ENCODE data around the gene SPATA19.

The SPATA19 gene

DNA sequence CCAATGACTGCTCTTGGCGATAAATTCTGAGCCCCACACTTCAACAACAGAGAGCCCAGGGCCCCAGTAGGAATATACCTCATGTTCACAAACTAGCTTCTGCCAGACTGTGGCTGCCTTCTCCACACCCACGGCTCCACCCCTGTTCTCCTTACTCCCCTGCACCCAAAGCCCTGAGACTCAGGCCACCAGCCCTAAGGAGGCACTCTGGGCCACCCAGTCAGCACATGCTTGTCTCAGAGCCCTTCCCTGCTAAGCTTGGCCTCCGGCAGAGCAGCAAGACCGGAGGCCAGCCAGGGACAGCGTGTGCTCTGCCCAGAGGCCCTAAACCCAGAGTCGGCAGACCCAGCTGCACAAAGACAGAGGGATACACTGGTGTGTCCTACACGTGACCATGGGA is 27.9 kb downstream of the SPATA19 start:
- DNase-seq (ENCODE audit: low spot score), result no peak

DNA sequence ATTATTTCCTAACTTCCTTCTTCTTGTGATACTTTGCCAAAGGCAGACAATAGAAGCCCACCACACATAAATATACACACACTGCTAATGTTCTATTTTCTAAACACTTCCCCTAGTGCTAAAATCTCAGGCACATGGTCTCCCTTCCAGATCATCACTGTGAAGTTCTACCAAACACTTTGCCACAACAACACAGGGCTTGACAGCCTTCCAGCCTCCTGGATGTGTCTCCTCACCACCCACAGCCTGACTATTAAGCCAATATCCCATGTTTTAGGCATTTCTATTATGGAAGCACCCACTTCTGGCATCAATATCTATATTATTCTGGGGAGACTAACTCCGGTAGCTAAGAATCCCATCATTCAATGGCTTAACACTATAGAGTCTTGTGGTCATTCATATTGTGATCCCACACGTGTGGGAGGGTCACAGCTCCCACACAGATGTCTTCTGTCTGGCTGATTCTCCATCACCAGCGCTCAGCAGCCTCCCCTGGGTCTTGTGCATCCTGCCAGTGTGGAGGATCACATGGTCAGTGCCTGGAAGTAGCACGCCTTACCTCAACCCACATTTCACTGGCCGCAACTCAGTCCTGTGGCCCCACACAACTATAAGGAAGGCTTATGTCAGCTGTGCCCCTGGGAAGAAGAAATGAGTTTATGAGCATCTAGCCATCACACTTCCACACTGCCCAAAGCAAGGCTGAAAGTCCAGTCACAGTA is 29.0 kb downstream of the SPATA19 start:
- DNase-seq (ENCODE audit: low spot score), result no peak

DNA sequence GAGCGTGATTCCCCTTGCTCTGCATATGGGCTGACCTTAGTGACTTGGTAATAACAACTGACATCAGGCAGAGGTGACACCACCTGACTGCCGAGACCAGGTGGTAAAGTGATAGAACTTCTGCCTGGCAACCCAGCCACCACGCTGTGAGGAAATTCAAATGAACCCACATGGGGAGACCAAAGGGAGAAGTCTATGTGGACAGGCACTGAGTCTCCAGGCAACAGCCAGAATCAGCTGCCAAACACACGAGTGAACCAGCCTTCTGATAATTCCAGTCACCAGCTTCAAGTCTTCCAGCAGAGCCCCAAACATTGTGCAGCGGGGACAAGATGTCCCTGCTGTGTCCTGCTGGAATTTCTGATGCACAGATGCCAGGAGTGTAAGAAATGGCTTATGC is 29.7 kb downstream of the SPATA19 start:
- DNase-seq (ENCODE audit: low spot score), result no peak

DNA sequence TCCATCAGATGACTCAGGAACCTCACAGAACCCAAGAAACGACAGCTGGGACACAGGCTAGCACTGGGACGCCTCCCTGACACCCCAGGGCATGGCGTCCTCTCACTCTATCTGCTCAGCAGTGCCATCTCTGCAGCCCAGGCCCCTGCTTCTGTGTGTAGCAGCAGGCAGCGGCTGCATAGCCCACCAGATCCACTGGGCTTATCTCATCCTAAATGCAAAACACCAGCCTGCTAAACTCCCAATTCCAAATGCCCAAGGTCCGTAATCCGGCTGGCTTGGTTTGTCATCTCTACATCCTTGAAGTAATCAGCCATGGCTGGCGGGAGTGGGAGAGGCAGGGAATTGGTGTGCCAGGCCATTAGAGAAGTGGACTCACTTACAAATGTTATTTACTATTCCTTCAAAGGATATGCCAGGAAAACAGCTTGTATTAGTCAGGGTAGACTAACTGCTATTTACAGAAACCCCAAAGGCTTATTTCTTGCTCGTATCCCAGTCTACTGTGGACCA is 30.7 kb downstream of the SPATA19 start:
- no peak for DNase-seq (ENCODE audit: low spot score)

DNA sequence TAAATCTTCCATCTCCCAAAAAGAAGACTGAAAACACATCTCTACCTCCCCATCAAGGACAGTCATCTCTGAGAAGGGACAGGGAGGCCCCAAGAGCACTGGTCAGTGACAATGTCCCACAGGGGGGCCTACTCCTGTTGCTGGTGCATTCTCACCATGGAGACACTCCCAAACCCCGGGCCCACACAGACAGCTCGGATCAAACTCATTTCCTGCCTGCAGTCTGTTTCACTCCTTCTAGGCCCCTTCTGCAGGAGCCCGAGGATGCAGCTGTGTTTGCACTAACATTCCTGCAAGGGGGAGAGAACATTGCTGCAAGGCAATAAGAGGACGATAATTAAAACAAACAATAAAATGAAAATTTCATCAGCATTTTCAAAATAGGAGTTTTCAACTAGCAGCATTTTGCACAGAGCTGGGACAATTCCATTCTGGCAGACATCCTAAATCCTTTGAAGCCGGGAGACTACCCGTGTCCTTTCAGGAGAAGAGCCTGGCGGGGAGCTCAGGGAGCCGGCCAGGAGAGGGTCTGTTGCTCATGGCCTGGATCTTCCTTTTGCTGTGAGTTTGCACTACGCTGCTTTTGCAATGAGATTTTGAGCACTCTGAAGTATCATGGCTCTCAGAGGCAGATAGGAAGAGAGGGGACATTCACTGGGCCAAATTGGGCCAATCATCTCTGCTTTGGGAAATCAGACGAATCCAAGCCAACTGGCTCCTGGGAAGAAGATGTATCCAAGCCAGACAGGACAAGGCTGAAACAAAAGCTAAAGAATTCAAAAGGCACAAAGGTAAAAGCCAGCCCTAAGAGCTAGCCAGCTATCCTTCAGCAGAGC is 33.2 kb downstream of the SPATA19 start:
- DNase-seq (ENCODE audit: low spot score), result no peak

DNA sequence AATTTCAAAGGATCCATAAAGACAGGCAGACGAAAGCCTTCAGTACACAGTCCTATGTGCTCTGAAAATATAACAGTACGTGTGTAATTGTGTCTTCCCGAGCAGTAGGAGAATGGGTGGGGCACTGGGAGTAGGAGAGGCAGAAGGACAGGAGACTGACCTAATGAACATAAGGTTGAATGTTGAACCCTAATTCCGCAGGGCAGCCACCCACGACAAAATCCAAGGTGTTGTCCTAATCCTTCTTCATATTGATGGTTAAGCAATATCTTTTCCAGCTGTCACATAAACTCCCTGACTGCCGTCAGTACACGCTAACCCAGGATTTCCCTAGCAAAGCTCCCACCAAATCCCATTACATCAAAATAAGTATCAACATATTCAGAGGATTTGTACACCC is 34.5 kb downstream of the SPATA19 start:
- no peak for DNase-seq (ENCODE audit: low spot score)

DNA sequence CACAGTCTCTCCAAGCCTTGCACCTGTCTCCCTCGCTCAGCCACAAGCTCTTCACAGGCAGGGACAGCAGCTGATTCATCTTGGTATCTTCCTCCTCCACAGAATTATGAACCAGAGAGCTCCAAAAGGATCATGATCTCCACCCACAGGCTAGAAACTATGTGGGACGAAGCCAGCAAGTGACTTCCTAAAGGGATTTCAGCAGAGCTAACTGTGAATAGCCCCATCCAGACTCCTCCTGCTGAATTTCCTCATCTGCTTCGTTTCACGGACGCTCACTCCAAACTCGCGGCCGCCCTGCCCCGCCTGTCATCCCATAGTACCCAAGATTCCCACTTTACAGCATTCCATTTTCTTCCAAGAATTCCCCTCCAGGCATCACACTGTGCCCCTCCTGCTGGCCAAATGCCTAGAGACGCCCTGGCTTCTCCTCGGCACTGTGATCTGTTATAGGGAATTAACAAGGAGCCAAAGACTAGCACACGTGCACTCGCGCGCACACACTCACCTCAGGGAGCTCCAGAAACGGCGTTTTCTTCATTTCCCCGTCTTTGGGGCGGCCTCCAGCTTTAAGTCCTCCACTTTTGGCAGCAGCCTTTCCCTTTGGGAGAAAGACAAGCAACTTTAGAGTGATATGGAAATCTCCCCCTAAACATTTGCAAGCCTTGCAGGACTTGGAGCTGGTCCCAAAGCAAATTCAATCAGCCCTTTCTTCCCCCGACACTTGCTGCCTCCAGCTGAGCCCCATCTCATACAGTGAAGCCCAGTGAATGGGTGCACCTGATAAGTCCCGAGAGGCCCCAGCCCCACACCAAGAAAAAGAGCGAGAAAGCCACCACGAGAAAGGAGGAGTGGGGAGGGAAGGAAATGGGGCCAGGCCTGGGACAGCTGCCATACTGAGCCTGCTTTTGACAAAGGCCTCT is 35.5 kb downstream of the SPATA19 start:
- no peak for DNase-seq (ENCODE audit: low spot score)

DNA sequence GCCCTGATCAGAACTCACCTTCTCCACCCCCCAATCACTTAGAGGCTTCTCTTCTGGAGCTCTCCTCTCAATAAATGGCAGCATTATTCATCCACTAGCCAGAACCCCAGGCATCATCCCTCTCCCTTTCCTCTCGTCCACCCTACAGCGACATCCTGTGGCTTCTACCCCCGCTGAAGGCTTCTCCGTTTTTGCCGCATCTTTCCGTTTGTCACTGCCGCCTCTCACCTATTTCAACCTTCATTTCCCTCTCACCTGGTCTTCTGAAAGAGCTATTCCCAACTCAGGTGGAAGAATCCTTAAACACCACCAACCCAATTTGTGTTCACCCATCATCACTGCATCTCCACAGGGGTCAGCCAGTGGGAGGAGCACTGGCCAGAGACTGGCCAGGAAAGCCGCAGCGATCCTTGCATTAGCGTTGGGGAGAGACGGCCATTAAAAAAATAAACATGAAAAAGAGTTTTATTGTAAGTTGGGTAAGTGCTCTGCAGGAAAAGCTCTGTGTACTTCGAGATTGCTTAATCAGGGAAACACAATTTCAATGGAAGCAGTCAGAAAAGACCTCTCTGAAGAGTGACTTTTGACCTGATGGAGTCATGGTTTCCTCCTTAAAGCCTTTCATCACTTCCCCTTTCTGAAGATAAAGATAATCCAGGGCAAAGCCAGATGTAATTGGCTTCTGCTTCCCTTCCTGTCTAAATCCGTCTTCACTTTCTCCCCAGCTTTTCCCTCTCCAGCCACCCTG is 36.7 kb downstream of the SPATA19 start:
- DNase-seq (ENCODE audit: low spot score), result no peak

DNA sequence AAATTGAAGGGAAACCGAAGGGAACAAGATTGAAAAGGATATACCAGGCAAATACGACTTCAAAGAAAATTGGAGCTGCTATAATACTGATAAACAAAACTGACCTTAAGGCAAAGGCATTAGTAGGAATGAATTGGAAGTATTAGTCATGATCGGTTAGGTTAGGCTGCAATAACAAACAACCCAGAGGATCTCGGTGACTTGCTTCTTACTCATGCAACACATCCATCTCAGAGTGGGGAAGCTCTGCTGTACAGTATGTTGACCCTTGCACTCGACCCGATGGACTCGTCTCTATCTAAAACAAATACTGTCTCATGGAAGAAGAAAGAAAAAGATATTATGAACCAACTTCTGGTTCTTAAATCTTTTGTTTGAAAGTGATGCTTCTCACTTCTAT is 42.3 kb downstream of the SPATA19 start:
- DNase-seq (ENCODE audit: low spot score), result no peak

DNA sequence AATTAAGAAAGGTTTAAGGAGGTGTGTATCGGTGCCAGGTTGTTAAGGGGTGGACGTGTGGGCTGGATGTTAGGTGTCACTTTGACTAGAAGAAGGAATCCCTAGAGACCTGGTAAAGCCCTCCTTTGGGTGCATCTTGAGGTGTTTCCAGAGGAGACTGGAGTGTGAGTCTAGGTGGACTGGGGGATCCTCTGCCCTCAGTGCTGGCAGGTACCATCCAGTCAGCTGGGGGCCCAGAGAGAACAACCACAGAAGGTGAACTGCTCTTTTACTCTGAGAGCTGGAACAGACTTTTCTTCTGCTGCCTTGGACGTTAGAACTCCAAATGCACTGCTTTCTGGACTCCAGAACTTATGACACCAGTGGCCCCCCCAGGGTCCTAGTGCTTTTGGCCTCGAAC is 44.0 kb downstream of the SPATA19 start:
- no peak for DNase-seq (ENCODE audit: low spot score)

DNA sequence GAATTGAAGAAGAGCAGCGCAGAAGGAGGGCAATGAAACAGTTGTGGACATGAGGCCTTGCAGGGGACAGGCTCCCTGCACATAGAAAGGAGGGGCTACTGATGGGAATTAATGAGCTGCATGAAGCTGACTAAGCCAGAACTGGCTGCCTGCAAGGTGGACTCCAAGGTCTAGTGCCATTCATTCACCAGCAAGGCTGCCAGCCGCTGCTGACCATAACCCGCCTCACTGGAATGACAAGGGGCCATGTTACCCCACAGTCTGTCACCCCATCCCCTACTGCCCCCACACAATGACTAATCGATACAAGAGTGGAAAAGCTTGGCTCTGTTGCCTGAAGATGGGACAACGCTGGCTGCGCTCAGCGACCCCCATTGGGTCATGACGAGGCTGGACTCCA is 44.6 kb downstream of the SPATA19 start:
- no peak for DNase-seq (ENCODE audit: low spot score)

DNA sequence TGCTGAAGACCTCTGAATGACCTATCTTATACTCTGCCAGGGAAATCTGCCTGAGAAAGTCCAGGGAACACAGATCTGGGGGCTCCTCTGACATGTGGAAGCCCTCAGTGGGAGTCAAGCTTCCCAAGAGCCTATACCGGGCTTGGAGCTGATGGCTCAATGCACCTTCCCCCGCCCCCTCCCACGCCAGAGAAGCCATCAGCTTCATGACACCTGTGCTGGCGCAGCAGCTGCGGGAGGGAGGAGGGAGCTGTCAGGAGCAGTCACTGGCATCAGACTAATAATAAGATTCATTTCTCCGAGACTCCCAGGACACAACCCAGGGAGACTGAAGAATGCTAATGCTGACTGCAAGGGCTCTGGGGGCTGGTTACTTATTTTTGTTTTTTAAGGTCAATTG is 47.8 kb downstream of the SPATA19 start:
- DNase-seq (ENCODE audit: low spot score), result no peak

DNA sequence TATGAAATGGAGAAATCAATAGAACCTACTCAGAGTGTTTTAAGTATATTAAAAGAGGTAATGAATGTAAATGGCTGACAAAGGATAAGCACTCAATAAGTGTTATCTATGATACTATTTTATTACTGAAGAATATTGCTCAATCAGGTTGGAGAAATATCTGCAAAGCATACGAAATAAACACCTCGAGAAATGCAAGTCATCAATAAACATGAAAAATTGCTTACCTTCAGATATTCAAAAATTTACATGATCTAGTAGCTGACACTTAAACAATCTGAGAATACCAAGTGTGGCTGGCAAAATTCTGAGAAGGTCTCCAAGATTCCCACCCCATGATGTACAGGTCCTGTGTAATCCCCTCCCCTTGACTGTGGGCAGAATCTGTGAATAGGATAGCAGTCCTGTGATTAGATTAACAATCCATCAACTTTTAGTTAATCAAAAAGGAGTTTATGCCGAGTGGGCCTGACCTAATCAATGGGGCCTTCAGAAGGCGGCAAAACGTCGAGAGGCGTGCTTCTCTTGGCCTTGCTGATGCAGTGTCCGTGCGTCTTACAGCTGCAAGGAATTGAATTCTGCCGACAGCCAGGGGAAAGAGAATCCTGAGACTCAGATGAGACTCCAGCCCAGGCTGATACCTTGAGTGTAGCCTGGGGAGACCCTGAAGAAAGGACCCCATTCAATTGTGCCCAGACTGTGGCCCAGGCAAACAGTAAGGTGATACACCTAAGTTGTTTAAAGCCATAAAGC is 49.1 kb downstream of the SPATA19 start:
- no peak for DNase-seq (ENCODE audit: low spot score)

DNA sequence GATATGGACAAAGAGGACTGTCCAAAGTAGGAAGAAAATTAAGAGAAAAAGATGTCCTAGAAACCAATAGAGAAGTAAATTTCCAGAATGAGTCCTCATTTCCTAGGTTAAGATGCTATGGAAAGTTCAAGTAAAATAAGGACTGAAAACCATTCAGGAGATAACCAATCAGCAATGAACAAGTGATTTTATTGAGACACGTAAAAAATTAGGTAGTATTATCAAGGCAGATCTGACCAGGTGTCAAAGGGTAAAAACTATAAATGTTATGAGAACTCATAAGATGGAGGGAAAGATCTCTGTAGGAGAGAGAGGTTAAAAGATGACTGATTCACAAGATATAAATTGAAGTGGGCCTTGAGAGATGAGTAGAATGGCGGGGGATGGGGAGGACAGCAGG is 50.2 kb downstream of the SPATA19 start:
- DNase-seq (ENCODE audit: low spot score), result no peak

DNA sequence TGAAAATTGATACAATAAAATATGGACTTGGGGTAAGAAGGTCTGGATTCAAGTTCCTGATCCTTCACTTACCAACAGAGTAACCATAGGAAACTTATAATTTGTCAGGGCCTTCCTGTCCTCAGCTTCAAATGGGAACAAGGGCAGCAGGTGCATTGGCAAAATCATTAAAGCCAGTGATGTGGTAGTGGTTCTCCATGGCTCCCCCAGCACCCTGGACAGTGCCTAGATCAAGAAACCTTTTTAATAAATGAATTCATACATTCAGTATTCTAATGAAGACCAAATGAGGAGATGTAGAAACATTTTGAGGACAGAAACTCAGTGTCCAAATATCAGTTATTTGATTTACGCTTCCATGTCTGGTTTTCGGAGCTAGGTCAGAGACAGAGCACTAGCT is 51.1 kb downstream of the SPATA19 start:
- no peak for DNase-seq (ENCODE audit: low spot score)

DNA sequence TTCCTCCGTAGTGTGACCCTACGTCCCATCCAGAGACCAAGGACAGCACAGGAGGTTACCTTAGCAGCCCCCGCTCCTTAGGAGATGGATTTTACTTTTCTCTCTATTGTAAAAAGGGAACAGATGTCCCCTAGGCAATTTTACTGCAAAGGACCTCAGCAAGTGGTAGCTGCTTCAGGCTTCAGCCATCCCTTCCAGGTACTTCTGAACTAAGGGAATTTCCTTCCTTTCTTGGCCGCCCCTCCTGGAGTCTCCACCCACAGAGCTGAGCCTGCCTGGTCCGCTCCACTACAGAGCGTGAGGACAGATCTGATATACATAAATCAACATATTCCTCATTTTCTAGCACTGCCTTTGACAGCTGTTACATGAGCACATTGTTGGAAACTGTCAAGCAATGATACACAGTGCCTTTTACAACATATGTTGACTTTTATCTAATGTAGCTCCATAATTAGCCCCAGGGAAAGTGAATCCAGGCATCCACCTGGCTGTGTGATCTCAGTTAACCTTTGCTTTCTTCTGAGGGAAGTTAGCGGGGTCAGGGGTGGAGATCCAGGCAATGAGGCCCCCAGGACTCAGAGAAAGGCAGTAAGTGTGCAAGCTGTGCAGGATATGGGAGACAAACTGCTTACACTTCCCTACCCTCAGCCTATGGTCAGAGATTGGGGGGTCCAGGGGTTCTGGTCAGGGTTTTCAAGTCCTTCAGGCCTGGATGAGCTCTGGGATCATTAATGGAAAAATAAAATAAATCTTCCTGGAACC is 51.9 kb downstream of the SPATA19 start:
- no peak for DNase-seq (ENCODE audit: low spot score)

DNA sequence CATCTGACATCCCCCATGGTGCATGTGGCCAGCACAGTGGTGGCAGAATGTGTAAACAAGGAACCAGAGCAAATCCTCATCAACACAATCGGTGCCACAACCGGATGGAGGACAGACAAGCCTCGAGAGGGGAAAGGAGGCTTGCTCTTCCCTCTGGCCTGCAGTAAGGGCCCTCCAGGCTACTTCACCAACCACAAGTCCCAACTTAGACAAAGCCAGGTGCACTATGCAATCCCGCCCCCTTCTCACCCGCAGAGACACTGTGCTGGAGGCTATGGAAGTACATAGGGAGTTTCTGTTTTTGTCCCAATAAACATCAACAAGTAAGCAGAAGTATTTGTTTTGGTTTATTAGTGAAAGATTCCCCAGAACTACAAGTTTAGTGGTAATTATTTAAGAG is 54.3 kb downstream of the SPATA19 start:
- DNase-seq (ENCODE audit: low spot score), result no peak

Data from CD4-positive, alpha-beta T cell treated with Interleukin-15 for 4 hours (primary cell).